Natural killer cell treated with Interleukin-12 subunit alpha and Interleukin-12 subunit beta and Interleukin-15 and Interleukin-18, amount 100 ng/mL, for 72 hours (primary cell): ENCODE data around the gene LRRN2. TPM values are rescaled to one million over a fixed set of nuclear protein-coding genes. Genes with fewer than 3 reads are reported as not detected.
A peak's percentile ranks its signal among the peaks of the same experiment; 100 is the strongest.

Experiments used
- ATAC-seq, 2 donors: fragments of 150-1000 bp; cut with Tn5 transposase in 1 of 2; sonication (Bioruptor Pico), chemical (Tn5 transposase) in 1 of 2; 2 replicates each; pipeline ENCODE4 v1.10.0; 2021
- DNase-seq: peaks from one replicate; pipeline ENCODE4 v3.0.0; 2022; ENCODE audit warnings: low spot score
- H3K27ac Mint-ChIP-seq, 2 donors: 1 replicate in 1 of 2; 2 replicates in 1 of 2; pipeline ENCODE4 v1.8.0; 2022; ENCODE audit warnings: mixed read lengths in 2 of 2, mild to moderate bottlenecking in 1 of 2, moderate library complexity in 1 of 2
- H3K27me3 Mint-ChIP-seq, 2 donors: 1 replicate in 1 of 2; 2 replicates in 1 of 2; pipeline ENCODE4 v1.8.0; 2022; ENCODE audit warnings: mixed read lengths in 2 of 2
- H3K36me3 Mint-ChIP-seq: one replicate; pipeline ENCODE4 v1.8.0; 2022; ENCODE audit warnings: mixed read lengths
- H3K4me1 Mint-ChIP-seq, 2 donors: 1 replicate in 1 of 2; 2 replicates in 1 of 2; pipeline ENCODE4 v1.8.0; 2022; ENCODE audit warnings: low read depth in 2 of 2, mixed read lengths in 2 of 2, mild to moderate bottlenecking in 1 of 2
- H3K4me3 Mint-ChIP-seq: one replicate; pipeline ENCODE4 v1.8.0; 2022; ENCODE audit warnings: mixed read lengths
- H3K9me3 Mint-ChIP-seq: 2 replicates; pipeline ENCODE4 v1.8.0; 2022; ENCODE audit warnings: mixed read lengths
- total RNA-seq, 2 donors: library from RNA; stranded (reverse); gene quantifications; one replicate each; pipeline ENCODE4 v1.2.3, GENCODE V29; 2022

The LRRN2 gene
- total RNA-seq, 2 donors from 2014 or later = not detected

DNA sequence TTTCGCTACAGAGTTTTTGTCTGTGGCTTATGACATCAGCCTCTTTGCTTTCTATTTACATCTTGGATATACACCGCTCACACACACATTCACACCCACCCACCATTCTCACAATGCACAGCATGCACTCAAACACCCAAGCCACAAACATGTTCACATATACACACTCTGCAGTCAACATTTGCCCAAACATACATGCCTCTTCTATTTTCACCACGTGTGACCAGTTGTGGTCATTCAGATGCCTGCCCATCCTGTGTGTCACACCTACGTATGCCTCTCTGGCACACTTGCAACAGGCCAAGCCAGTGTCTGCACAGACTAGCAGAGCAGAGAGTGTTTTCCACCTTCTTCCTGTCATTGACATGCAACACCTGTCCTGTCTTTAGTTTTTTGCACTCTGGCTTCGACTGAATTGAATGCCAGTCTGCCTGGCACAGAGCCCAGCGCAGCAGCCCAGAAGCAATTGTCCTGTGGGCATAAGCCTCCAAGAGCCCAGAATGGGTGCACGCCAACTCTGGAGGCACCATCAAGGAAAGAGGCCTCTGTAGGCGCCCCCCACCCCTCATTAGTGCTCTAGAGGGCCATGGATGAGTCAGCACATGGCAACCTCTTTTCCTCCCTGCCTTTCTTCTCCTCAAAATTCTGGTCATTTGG is 37.7 kb upstream of the LRRN2 start:
- no peaks in the 10 kb centered on the region for H3K9me3 Mint-ChIP-seq
- H3K27ac Mint-ChIP-seq = no peak overlapping the region
- peak; percentile 89 to 91 for ATAC-seq
- H3K4me3 Mint-ChIP-seq = peak overlapping the region; percentile 15
- peaks cover 10 to 12% of the 10 kb centered on the region in 2 donors for H3K4me1 Mint-ChIP-seq
- no peaks in the 10 kb centered on the region for H3K36me3 Mint-ChIP-seq
- no peak for DNase-seq
- H3K27me3 Mint-ChIP-seq = peaks cover 4 to 16% of the 10 kb centered on the region in 2 donors

DNA sequence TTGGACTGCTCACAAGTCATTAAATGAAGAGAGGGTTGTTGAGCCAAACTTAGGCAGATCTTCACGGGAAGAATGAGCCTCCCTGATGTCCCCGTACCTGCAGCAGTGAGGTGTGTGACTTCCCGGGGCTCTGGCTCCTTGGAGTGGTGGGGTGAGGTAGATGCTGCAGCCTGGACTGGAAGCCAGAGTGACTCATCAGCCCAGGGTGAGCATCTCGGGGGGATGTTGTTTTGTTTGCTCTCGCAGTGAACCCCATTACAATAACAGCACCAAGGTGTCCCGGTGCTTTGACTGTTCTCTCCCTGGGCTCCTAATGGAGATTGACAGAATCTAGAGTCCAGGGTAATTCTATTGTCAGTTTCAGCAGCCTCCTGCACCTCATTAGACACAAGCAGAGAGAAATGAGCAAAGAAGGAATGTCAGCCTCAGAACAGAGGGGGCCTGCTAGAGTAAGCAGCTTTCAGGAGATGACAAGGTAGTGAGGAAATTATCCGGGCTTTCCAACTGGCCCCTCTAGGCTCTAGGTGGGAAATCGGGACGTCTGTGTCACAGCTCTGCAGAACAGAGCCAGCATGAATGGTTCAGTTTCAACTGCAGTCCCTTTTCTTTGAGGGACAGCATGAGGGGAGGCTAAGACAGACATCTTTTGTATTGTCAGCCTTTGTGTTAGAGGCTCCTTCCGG is 36.0 kb upstream of the LRRN2 start:
- peaks cover 10 to 12% of the 10 kb centered on the region in 2 donors for H3K4me1 Mint-ChIP-seq
- no peaks in the 10 kb centered on the region for H3K9me3 Mint-ChIP-seq
- H3K27ac Mint-ChIP-seq = no peak overlapping the region
- DNase-seq (peak; percentile 45), ATAC-seq (no peak)
- no peak overlapping the region for H3K4me3 Mint-ChIP-seq
- no peaks in the 10 kb centered on the region for H3K36me3 Mint-ChIP-seq
- peaks cover 4 to 12% of the 10 kb centered on the region in 2 donors for H3K27me3 Mint-ChIP-seq

DNA sequence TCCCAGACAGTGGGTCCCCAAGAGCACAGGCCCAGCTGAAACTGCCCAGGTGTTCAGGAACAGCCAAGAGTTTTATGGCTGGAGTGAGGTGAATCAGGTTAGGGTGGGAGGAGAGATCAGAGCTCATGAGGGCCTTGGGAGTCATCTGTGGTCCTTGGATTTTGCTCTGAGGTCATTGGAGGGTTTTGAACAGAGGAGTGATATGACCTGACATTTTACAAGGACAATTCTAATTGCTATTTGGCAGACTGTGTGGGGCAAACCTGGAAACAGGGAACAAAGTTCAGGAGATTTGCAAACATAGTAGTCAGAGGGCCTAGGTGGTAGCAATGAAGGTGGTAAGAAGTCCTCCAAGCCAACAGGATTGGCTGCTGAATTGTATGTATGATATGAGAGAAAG is 31.1 kb upstream of the LRRN2 start:
- DNase-seq (peak; percentile 42), ATAC-seq (no peak)
- Mint-ChIP-seq H3K4me1 (peaks cover 0 to 3% of the 10 kb centered on the region in 2 donors), H3K9me3 (no peaks in the 10 kb centered on the region), H3K27me3 (peaks cover 14 to 27% of the 10 kb centered on the region in 2 donors), H3K27ac (no peak overlapping the region), H3K36me3 (no peaks in the 10 kb centered on the region), H3K4me3 (no peak overlapping the region)

DNA sequence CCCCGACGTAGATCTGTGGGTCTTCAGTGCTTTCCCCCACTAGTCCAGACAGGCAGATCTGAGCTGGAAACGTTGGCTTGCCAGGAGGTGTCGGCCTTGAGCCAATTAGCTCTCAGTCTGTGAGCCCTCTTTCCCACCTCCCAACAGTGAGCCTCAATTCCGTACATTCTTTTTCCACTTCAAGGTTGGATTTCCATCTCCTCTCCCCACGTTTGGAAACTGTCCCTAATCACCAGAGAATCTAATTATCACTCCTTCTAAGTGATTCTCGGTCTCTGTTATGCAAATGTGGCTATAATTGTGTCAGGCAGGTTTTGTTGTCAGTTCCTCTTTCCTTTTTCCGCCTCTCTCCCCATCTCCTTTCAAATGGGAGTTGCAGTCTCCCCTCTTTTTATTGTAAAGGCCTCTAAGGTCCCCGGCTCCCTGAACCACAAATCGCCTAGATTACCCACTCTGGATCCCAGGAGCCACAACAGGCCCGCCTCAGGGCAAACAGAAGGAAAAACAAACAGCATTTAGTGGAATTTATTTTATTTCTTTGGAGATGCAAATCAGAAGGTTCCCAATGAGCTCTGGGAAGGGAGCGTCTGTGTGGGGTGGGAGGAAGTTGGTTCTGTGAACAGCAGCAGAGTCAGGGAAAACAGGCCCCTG is 29.4 kb upstream of the LRRN2 start:
- ATAC-seq (no peak), DNase-seq (peak; percentile 18)
- H3K36me3 Mint-ChIP-seq = no peaks in the 10 kb centered on the region
- H3K27ac Mint-ChIP-seq = no peak overlapping the region
- H3K9me3 Mint-ChIP-seq = no peaks in the 10 kb centered on the region
- no peaks in the 10 kb centered on the region for H3K4me1 Mint-ChIP-seq
- H3K4me3 Mint-ChIP-seq = no peak overlapping the region
- peaks cover 26 to 38% of the 10 kb centered on the region in 2 donors for H3K27me3 Mint-ChIP-seq

DNA sequence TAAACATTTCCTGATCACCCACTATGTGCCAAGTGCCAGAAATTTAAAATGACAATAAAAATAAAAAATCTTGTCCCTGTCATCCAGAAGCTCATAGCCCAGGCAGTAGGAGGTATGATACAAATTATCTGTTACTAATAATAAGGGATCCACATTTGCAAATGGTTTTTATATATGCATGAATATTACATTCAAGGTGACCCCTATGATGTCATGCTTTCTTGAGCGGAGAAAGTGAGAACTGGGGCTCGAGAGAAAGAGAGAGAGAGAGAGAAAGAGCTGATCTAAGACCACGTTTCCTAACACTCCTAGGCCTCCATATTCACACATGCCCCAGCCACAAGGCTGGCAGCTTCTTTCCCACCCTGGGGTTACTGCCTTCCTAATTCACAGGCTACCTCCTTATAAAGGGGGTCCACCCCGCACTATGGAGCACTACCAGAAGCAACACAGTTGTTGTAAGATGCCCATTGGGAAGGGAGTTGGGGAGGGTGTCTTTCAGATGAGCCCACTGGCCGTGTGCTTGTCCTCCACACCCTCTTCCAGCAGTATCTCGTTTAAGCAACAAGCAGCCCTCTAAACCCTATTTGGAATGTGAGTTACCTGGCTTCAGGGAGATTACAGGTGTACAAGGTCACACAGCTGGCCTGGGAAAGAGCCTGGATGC is 28.8 kb upstream of the LRRN2 start:
- H3K9me3 Mint-ChIP-seq = no peaks in the 10 kb centered on the region
- no peaks in the 10 kb centered on the region for H3K4me1 Mint-ChIP-seq
- H3K27me3 Mint-ChIP-seq = peaks cover 25 to 34% of the 10 kb centered on the region in 2 donors
- H3K4me3 Mint-ChIP-seq = no peak overlapping the region
- DNase-seq = peak; percentile 25
- H3K27ac Mint-ChIP-seq = no peak overlapping the region
- H3K36me3 Mint-ChIP-seq = no peaks in the 10 kb centered on the region
- ATAC-seq = no peak

DNA sequence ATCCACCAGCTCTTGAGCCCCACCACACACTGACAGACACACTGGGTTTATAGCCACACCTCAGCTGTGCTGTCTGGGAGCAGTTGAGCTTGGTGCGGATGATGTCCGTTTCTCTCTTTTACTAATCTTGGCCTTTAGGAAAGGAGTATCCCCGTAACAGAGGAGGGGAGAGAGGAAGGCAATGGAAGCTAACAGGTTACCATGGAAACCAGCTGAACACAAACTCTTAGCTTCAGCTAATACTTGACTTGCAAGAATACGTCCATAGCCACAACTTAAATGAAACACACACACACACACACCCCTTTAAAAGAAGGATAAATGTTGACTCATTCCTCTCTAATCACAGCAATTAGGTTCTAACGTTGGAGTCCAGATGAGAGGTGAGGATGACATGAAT is 28.0 kb upstream of the LRRN2 start:
- DNase-seq (no peak), ATAC-seq (no peak)
- H3K36me3 Mint-ChIP-seq = no peaks in the 10 kb centered on the region
- H3K27ac Mint-ChIP-seq = no peak overlapping the region
- no peaks in the 10 kb centered on the region for H3K9me3 Mint-ChIP-seq
- H3K4me1 Mint-ChIP-seq = no peaks in the 10 kb centered on the region
- peaks cover 25 to 34% of the 10 kb centered on the region in 2 donors for H3K27me3 Mint-ChIP-seq
- H3K4me3 Mint-ChIP-seq = no peak overlapping the region

DNA sequence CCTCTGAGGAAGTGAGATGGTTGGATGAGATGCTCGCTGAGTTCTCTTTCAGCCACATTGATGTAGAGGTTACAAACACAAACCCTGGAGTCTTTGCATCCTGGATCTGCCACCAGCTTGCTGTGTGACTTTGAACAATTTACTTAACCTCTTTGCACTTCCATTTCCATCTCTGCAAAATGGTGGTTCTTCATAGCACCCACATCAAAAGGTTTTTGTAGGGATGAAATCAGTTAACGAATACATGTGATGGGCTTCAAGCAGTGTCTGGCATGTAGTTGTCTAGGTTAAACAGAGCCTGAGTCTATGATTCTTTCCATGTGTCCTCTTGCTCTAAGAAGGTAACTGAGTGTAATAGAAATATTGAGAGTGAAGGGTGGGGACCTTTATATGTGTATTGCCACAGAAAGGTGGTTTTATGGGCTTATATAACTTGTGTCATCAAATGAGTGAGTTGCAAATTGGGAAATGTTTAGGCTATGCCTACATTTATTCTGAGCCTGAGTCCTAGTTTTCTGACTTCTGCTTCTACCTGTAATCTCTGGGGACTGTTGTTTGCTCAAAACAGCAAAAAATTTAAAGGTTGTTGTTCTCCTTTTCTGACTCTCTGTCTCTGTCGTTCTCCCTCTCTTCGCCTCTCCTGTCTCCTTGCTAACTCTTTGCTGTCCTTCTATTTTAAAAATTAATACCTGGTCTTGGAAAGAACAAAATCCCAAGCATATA is 27.3 kb upstream of the LRRN2 start:
- no peak overlapping the region for H3K4me3 Mint-ChIP-seq
- H3K4me1 Mint-ChIP-seq = no peaks in the 10 kb centered on the region
- no peak overlapping the region for H3K27ac Mint-ChIP-seq
- no peaks in the 10 kb centered on the region for H3K36me3 Mint-ChIP-seq
- peaks cover 25 to 34% of the 10 kb centered on the region in 2 donors for H3K27me3 Mint-ChIP-seq
- no peaks in the 10 kb centered on the region for H3K9me3 Mint-ChIP-seq
- ATAC-seq (no peak), DNase-seq (no peak)

DNA sequence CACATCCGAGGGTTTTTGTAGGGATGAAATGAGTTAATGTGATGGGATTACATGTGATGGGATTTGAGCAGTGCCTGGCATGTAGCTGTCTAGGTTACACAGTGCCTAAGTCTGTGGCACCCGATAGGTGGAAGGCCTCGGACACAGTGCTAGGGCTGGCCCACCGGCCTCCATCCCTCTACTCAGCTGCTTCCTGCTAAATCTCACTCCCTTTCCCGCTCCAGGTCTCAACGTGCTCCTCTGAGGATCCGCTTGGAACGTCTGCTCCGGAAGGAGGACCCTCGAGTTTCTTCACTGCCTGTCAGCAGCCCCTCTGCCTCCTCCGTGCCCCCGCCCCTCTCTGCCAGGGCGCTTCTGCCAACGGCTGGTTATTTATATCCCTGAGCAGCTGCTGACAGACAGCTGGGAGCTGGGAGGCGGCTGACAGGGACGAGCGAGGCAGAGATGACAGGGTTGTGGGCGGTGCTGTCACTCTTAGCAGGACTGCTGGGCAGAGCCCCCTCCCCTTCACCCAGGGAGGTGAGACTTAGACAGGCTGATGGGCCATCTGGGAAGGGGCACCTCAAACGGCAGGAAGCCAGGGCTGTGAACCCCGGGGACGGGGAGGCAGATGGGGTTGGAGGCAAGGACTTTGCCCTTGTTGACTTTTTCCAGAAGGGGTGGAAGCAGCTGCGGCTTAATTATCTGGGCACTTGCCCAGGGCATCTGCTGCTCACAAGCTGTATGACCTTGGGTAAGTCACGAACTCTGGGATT is 26.6 kb upstream of the LRRN2 start:
- Mint-ChIP-seq H3K36me3 (no peaks in the 10 kb centered on the region), H3K27ac (no peak overlapping the region), H3K4me1 (no peaks in the 10 kb centered on the region), H3K4me3 (no peak overlapping the region), H3K9me3 (no peaks in the 10 kb centered on the region), H3K27me3 (peaks cover 25 to 34% of the 10 kb centered on the region in 2 donors)
- ATAC-seq = no peak
- no peak for DNase-seq

DNA sequence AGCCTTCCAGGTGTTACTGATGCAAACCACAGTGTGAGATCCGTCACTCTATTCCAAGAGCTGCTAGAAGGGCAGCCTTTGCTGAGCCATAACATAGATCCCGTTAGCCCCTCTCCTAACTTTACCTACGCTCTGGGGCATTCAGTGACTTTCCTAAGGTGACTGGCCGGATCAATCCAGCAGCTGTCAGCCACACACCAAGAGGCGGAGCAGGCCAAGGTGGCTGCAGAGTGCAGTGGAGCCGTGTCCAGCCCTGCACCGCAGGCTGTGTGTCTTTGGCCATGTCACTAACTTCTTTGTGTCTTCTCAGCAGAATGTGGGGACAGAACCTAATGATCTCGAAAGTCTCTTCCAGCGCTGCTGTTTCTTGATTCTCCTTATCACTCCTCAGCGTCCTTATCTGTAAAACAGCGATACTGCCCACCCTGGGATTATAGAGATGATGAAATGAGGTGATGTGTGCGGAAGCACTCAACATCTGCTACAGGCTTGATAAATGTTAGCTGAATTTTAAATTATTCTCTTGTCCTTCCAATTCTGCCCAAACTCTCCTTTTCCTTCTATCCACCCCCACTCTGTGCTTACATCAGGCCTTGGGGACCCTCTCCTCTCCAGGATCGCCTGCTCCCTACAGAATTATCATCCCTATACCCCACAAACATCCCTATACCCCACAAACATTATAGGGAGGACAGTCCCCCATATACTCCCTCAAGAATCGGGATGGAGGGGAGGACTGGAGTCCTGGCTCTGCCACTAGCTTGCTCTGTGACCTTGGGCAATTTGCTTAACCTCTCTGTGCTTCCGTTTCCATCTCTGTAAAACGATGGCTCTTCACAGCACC is 25.8 kb upstream of the LRRN2 start:
- Mint-ChIP-seq H3K4me1 (no peaks in the 10 kb centered on the region), H3K27me3 (peaks cover 27 to 34% of the 10 kb centered on the region in 2 donors), H3K4me3 (no peak overlapping the region), H3K36me3 (no peaks in the 10 kb centered on the region), H3K27ac (no peak overlapping the region), H3K9me3 (no peaks in the 10 kb centered on the region)
- ATAC-seq (no peak), DNase-seq (no peak)

DNA sequence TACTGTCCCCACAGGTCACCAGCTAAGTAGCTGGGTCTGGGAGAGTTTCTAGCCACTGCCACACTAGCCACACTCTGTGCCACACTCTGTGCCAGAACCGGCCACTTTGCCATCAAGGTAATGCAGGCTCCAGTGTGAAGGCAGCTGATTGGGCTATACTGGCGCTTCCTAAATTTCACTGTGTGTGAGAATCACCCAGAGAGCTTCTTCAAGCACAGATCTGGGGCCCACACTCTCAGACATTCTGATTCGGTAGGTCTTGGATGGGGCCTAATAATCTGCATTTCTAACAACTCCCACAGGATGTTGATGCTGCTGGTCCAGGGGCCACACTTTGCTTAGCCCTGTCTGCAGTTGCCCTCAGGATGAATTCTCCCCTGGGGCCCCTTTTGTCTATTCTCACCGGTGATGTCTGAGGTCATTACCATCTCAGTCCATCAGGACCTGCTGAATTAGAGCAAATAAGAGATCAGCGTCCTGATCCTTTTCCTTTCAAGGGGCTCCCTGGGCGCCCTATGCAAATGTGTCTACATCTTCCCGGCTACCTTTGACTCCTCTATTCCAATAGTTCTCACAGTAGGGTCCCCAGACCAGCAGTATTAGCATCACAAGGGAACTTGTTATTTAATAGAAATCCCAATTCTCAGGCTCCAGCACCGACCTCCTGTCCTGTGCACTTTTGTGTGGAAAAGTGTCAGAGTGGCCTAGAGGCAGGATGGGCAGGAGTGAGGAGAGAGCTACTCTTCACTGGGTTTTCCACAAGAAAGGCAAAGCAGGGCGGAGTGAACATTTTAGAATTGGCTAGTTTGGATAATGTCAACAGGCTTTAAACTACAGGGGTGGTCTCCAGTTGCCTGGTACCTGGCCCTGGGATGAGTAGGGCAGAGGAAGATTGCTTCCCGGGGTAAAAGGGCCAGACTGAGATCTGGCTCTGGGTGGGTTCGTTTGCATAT is 24.7 kb upstream of the LRRN2 start:
- no peak for ATAC-seq
- no peak overlapping the region for H3K4me3 Mint-ChIP-seq
- H3K27me3 Mint-ChIP-seq = peaks cover 28 to 34% of the 10 kb centered on the region in 2 donors
- no peaks in the 10 kb centered on the region for H3K36me3 Mint-ChIP-seq
- DNase-seq = no peak
- H3K4me1 Mint-ChIP-seq = no peaks in the 10 kb centered on the region
- H3K27ac Mint-ChIP-seq = no peak overlapping the region
- no peaks in the 10 kb centered on the region for H3K9me3 Mint-ChIP-seq

DNA sequence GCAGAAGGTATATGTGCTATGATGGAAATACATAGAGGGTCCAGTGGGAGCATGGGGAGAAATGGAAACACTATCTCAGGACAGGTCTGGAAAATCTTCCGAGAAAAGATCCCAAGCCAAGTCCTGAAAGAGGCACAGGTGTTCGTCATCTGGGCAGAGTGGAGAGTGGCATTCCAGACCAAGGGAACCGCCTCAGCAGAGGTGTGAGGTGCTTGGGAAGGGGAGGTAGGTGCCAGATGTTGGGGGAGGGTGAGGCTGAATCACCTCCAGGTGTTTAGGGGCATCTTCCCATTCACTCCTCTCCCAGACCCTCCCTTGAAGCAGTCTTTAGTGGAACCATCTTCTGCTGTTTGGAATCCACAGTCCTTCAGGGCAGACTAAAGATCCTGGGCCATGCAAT is 23.5 kb upstream of the LRRN2 start:
- Mint-ChIP-seq H3K27ac (no peak overlapping the region), H3K27me3 (peaks cover 28 to 32% of the 10 kb centered on the region in 2 donors), H3K4me1 (no peaks in the 10 kb centered on the region), H3K4me3 (no peak overlapping the region), H3K9me3 (no peaks in the 10 kb centered on the region), H3K36me3 (no peaks in the 10 kb centered on the region)
- ATAC-seq (no peak), DNase-seq (no peak)
